ACC112 (cell line): ENCODE measurements around the gene A3GALT2.
A peak's percentile ranks its signal among the peaks of the same experiment; 100 is the strongest.

Source experiments
- H2AFZ ChIP-seq: fragments of 200-600 bp; sonication (generic); one replicate; pipeline ENCODE4 v1.6.0; 2017; ENCODE audit warnings: antibody characterized with exemption, low read length; ENCODE audit not compliant: unreplicated experiment
- H3K27ac ChIP-seq: fragments of 200-600 bp; sonication (generic); 2 replicates; pipeline ENCODE4 v1.5.1; 2014; ENCODE audit warnings: low read depth, mild to moderate bottlenecking, antibody characterized with exemption, low read length, moderate library complexity
- H3K27me3 ChIP-seq: fragments of 200-600 bp; sonication (generic); 2 replicates; pipeline ENCODE4 v1.6.1; 2014; ENCODE audit warnings: mild to moderate bottlenecking, antibody characterized with exemption, low read length, moderate library complexity, mixed read lengths; ENCODE audit not compliant: insufficient read depth
- H3K36me3 ChIP-seq: fragments of 200-600 bp; sonication (generic); 2 replicates; pipeline ENCODE4 v1.6.1; 2016; ENCODE audit warnings: mild to moderate bottlenecking, antibody characterized with exemption, low read length, moderate library complexity, mixed read lengths; ENCODE audit not compliant: insufficient read depth
- H3K4me1 ChIP-seq: fragments of 200-600 bp; sonication (generic); one replicate; pipeline ENCODE4 v1.6.1; 2016; ENCODE audit warnings: low read length, mixed read lengths; ENCODE audit not compliant: insufficient read depth, unreplicated experiment, control insufficient read depth
- H3K4me3 ChIP-seq: fragments of 200-600 bp; sonication (generic); 2 replicates; pipeline ENCODE4 v1.5.1; 2014; ENCODE audit warnings: mild to moderate bottlenecking, low read depth, low read length
- H3K79me2 ChIP-seq: fragments of 200-600 bp; sonication (generic); one replicate; pipeline ENCODE4 v1.6.0; 2016; ENCODE audit warnings: low read length; ENCODE audit not compliant: control insufficient read depth, unreplicated experiment, insufficient read depth

A3GALT2 gene

GRCh38 chr1:33260439-33260838 is 60.5 kb downstream of the A3GALT2 start:
- H3K4me1 ChIP-seq = peaks cover 15% of the 10 kb centered on the region
- H3K79me2 ChIP-seq = peaks cover 47% of the 10 kb centered on the region

GRCh38 chr1:33259879-33260278 is 61.0 kb downstream of the A3GALT2 start:
- Histone ChIP-seq H3K27ac (no peak overlapping the region), H3K27me3 (no peaks in the 10 kb centered on the region), H2AFZ (no peak overlapping the region), H3K4me3 (no peak overlapping the region), H3K79me2 (peaks cover 44% of the 10 kb centered on the region), H3K36me3 (no peaks in the 10 kb centered on the region), H3K4me1 (peaks cover 15% of the 10 kb centered on the region)

More at GRCh38 chr1:33260439-33260838, 60.5 kb downstream of the A3GALT2 start:
- no peaks in the 10 kb centered on the region for H3K36me3 ChIP-seq
- no peak overlapping the region for H2AFZ ChIP-seq
- H3K27me3 ChIP-seq = no peaks in the 10 kb centered on the region
- no peak overlapping the region for H3K27ac ChIP-seq
- no peak overlapping the region for H3K4me3 ChIP-seq

- no peak overlapping the region for H2AFZ ChIP-seq
- no peaks in the 10 kb centered on the region for H3K27me3 ChIP-seq
- H3K79me2 ChIP-seq = peaks cover 34% of the 10 kb centered on the region
- H3K4me1 ChIP-seq = peaks cover 15% of the 10 kb centered on the region
- no peaks in the 10 kb centered on the region for H3K36me3 ChIP-seq
- H3K27ac ChIP-seq = no peak overlapping the region
- H3K4me3 ChIP-seq = no peak overlapping the region
These were observed 62.1 kb downstream of the A3GALT2 start for GRCh38 chr1:33258788-33259274.

- peaks cover 34% of the 10 kb centered on the region for H3K79me2 ChIP-seq
- peak overlapping the region; percentile 80 for H2AFZ ChIP-seq
- H3K27me3 ChIP-seq = no peaks in the 10 kb centered on the region
- peaks cover 15% of the 10 kb centered on the region for H3K4me1 ChIP-seq
- H3K27ac ChIP-seq = peak overlapping the region; percentile 61
- H3K4me3 ChIP-seq = peak overlapping the region; percentile 88
- no peaks in the 10 kb centered on the region for H3K36me3 ChIP-seq
These were observed 62.9 kb downstream of the A3GALT2 start for GRCh38 chr1:33257772-33258712.

GRCh38 chr1:33257207-33257771 is 63.6 kb downstream of the A3GALT2 start:
- peaks cover 34% of the 10 kb centered on the region for H3K79me2 ChIP-seq
- peak overlapping the region; percentile 80 for H2AFZ ChIP-seq
- H3K4me1 ChIP-seq = peaks cover 15% of the 10 kb centered on the region
- H3K4me3 ChIP-seq = peak overlapping the region; percentile 88
- no peaks in the 10 kb centered on the region for H3K27me3 ChIP-seq
- no peaks in the 10 kb centered on the region for H3K36me3 ChIP-seq
- H3K27ac ChIP-seq = peak overlapping the region; percentile 61
